ENCODE results near the gene HMCN1. TPM values are rescaled to one million over a fixed set of nuclear protein-coding genes. Genes with fewer than 3 reads are reported as not detected.

HMCN1 gene
- total RNA-seq, 2 donors from 2014 or later: 6.5 to 7.4 TPM

- Histone ChIP-seq H3K27me3 (ENCODE audit: control insufficient read depth, insufficient read depth, low read length, poor library complexity, severe bottlenecking) (no peaks in the 10 kb centered on the region), H3K4me3 (ENCODE audit: low read length) (no peak overlapping the region), H3K9me3 (ENCODE audit: control insufficient read depth, low read length) (no peaks in the 10 kb centered on the region), H3K4me1 (ENCODE audit: control insufficient read depth, insufficient read depth, low read length) (no peaks in the 10 kb centered on the region), H3K27ac (ENCODE audit: low read depth, low read length) (no peak overlapping the region), H3K36me3 (ENCODE audit: control insufficient read depth, insufficient read depth, low read length) (no peaks in the 10 kb centered on the region), H3K9ac (ENCODE audit: extremely low read depth, low read length, poor library complexity, severe bottlenecking) (no peak overlapping the region)
- Mint-ChIP-seq H3K9me3 (no peaks in the 10 kb centered on the region), H3K27me3 (ENCODE audit: insufficient read depth) (no peaks in the 10 kb centered on the region), H3K4me1 (peaks cover 11% of the 10 kb centered on the region), H3K27ac (no peak overlapping the region), H3K36me3 (ENCODE audit: low read depth) (no peaks in the 10 kb centered on the region), H3K4me3 (no peak overlapping the region)
- TF ChIP-seq CTCF (conservative IDR thresholded peaks at IDR 0.05): no peak
- DNase-seq: no peak
Measured at GRCh38 chr1:186016856-186017255, 282.7 kb downstream of the HMCN1 start.

- Histone ChIP-seq H3K27me3 (ENCODE audit: control insufficient read depth, insufficient read depth, low read length, poor library complexity, severe bottlenecking) (no peaks in the 10 kb centered on the region), H3K36me3 (ENCODE audit: control insufficient read depth, insufficient read depth, low read length) (no peaks in the 10 kb centered on the region), H3K4me3 (ENCODE audit: low read length) (no peak overlapping the region), H3K4me1 (ENCODE audit: control insufficient read depth, insufficient read depth, low read length) (no peaks in the 10 kb centered on the region), H3K9ac (ENCODE audit: extremely low read depth, low read length, poor library complexity, severe bottlenecking) (no peak overlapping the region), H3K27ac (ENCODE audit: low read depth, low read length) (no peak overlapping the region), H3K9me3 (ENCODE audit: control insufficient read depth, low read length) (no peaks in the 10 kb centered on the region)
- TF ChIP-seq CTCF (conservative IDR thresholded peaks at IDR 0.05): no peak
- Mint-ChIP-seq H3K4me1 (no peaks in the 10 kb centered on the region), H3K4me3 (no peak overlapping the region), H3K36me3 (ENCODE audit: low read depth) (no peaks in the 10 kb centered on the region), H3K27me3 (ENCODE audit: insufficient read depth) (no peaks in the 10 kb centered on the region), H3K27ac (no peak overlapping the region), H3K9me3 (no peaks in the 10 kb centered on the region)
- no peak for DNase-seq
- WGBS, 2 experiments (ENCODE audit: insufficient coverage in 1 of 2, insufficient read length in 1 of 2): 100% methylated on average over 1 of the region's 1 CpG
Measured at GRCh38 chr1:186022184-186022583, 288.0 kb downstream of the HMCN1 start.

- DNase-seq: no peak
- no peak overlapping the region for H3K4me3 ChIP-seq (ENCODE audit: low read length)
Measured at GRCh38 chr1:186026946-186027345, 292.8 kb downstream of the HMCN1 start.

More at GRCh38 chr1:186026946-186027345, 292.8 kb downstream of the HMCN1 start:
- no peaks in the 10 kb centered on the region for H3K36me3 ChIP-seq (ENCODE audit: control insufficient read depth, insufficient read depth, low read length)
- no peak overlapping the region for H3K27ac Mint-ChIP-seq
- H3K9me3 Mint-ChIP-seq: peaks cover 11% of the 10 kb centered on the region
- no peak overlapping the region for H3K27ac ChIP-seq (ENCODE audit: low read depth, low read length)
- H3K9me3 ChIP-seq (ENCODE audit: control insufficient read depth, low read length): peaks cover 6% of the 10 kb centered on the region
- 81% methylated on average over 1 of the region's 1 CpG; no CpG with 5 or more reads in 1 of the 2 experiments for WGBS, 2 experiments (ENCODE audit: insufficient coverage in 1 of 2, insufficient read length in 1 of 2)
- H3K27me3 Mint-ChIP-seq (ENCODE audit: insufficient read depth): no peaks in the 10 kb centered on the region
- H3K4me1 ChIP-seq (ENCODE audit: control insufficient read depth, insufficient read depth, low read length): no peaks in the 10 kb centered on the region
- no peak overlapping the region for H3K4me3 Mint-ChIP-seq
- H3K36me3 Mint-ChIP-seq (ENCODE audit: low read depth): peaks cover 2% of the 10 kb centered on the region
- TF ChIP-seq CTCF (conservative IDR thresholded peaks at IDR 0.05): no peak
- no peaks in the 10 kb centered on the region for H3K4me1 Mint-ChIP-seq
- no peaks in the 10 kb centered on the region for H3K27me3 ChIP-seq (ENCODE audit: control insufficient read depth, insufficient read depth, low read length, poor library complexity, severe bottlenecking)
- H3K9ac ChIP-seq (ENCODE audit: extremely low read depth, low read length, poor library complexity, severe bottlenecking): no peak overlapping the region

All from endodermal cell (in vitro differentiated cells).